GM20431 (cell line): ENCODE data around the gene TSHZ2.
"Not testable (repeated sequence)": the region's sequence is repeated elsewhere in the genome, so short reads cannot be mapped to it uniquely, and the experiment has no call there.

Experiments used
- in situ Hi-C: fragments of 300-500 bp; cut with MseI, MboI; formaldehyde crosslinking; loops from one replicate; pipeline ENCODE4 v1.15.0; 2020; ENCODE audit warnings: low sequenced_read_pairs; ENCODE audit not compliant: unreplicated experiment

The TSHZ2 gene

DNA sequence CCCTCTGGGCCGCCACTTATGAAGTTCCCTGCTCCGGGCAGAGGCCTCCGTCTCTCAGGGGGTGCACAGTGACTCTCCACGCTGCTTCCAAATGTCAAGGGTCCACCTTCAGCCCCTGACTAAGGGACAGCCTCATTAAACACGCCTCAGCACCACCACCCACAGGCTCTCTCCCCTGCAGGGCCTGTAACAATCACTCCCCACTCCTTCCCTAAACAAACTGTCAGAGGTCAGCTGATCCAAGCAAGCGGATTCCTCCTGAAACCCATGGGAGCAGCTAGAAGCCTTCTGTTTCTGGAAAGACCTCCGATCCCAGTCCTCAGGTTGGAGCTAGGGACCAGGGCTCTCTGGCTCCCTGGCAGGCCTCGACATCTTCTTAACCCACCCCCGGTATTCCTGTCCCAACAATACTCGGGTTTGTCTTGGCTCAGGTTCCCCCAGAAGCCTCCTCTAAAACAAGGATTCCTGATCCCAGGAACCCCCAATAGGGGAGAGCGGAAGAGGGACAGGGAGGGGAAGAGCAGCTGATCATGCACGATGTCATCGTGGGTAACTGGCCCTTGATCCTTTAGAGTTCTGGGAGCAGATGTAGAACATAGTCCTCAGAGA, 440.5 kb downstream of the TSHZ2 start:
- in situ Hi-C loops = loop anchor here (25.0 kb wide), 1 partner anchor 550 kb away; no protein-coding TSS in a partner anchor

DNA sequence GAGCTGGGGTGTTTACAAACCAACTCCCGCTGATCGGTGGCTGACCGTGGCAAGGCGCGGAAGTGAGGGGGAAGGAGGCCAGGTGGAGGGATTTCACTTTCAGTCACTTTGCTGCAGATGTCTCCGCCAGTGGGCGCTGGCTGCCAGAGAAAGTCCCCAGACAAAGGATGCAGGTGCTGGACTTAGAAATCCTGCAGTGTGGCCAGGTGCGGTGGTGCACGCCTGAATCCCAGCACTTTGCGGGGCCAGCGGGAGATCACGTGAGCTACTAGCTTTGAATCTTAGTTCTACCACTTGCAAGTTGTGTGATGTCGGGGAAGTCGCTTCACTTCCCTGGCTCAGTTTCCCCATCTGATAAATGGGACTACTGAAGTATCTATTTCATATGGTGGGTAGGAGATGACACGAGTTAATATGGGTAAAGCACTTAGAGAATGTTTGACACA, 441.1 kb downstream of the TSHZ2 start:
- in situ Hi-C loops = loop anchor here (25.0 kb wide), 1 partner anchor 549 kb away; no protein-coding TSS in a partner anchor

GRCh38 chr20:53413845-53414244, 441.7 kb downstream of the TSHZ2 start:
- in situ Hi-C loops = loop anchor here (25.0 kb wide), 1 partner anchor 548 kb away; no protein-coding TSS in a partner anchor

DNA sequence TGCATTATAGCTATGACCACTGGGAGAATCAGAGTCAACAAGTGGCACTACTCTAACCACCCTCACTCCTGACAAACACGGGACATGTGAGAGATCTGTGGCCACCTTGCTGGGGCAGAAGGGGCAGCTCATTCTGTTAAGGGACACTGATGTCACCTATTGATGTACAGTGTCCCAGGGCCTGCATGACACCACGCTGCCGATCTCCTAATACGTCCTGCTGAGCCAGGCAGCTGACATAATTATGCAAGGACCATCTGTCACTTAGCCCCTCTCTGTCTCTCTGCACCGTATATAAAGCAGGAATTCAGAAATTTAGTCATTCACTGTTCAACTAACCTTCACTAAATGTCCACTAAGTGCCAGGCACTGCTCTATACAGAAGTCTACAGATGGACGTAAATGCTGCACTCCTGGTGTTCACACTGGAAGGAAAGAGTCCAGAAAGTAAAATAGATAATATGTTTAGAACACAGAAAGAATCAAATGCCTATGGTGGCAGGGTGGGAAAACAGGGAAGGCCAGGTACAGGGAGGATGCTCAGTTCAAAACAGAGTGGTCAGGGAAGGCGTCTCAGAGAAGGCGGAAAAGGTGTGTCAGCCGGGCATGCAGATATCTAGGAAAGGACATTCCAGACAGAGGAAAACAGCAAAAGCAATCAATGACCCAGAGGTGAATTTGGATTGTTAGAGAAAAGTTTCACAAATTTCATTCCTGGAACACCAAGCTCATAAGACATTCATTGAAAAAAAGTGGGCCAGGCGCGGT, 447.7 kb downstream of the TSHZ2 start:
- in situ Hi-C loops = loop anchor here (25.0 kb wide), 1 partner anchor 542 kb away; no protein-coding TSS in a partner anchor

- in situ Hi-C loops = loop anchor here (25.0 kb wide), 1 partner anchor 541 kb away; no protein-coding TSS in a partner anchor
These were observed 449.2 kb downstream of the TSHZ2 start for GRCh38 chr20:53421343-53421742.

DNA sequence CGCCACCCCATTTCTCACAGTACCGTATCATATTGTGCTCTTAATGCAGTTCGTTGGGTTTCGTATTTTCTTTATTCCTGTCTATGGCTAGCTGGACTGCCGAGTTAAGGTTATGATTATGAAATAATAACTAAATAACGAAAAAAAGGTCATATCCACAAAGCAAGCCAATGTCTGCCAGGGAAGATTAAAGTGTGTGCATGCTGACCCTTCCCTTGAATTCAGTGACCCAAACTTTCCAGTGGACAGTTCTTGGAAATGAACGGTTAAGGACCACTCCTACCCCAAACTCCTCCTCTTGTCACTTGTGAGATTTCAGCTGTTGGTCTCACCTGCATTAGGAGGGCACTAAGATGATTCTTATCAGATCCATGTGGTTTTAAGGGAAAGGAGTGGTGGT, 449.9 kb downstream of the TSHZ2 start:
- in situ Hi-C loops = loop anchor here (25.0 kb wide), 1 partner anchor 540 kb away; no protein-coding TSS in a partner anchor

DNA sequence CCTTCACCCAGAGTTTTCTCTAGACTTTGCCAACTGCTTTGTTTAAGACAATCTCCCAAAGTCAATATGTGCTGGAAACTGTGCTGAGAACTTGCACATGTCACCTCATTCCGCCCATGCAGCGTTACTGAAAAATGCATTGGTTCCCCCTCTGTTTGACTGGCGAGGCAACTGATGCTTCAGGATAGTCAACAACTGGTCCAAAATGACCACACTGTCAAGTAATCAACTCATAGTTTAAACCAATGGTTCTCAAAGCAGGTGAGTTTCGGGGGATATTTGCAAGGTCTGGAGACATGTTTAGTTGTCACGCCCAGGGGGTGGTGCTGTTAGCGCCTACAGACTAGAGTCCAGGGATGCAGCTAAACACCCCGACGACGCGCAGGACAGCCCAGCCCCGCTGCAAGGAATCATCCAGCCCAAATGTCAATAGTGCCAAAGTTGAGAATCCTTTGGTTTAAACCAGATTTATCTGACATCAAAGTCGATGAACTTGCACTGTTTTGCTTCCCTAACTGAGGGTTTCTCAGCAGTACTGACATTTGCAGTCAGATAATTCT, 451.5 kb downstream of the TSHZ2 start:
- in situ Hi-C loops = loop anchor here (25.0 kb wide), 1 partner anchor 539 kb away; no protein-coding TSS in a partner anchor

DNA sequence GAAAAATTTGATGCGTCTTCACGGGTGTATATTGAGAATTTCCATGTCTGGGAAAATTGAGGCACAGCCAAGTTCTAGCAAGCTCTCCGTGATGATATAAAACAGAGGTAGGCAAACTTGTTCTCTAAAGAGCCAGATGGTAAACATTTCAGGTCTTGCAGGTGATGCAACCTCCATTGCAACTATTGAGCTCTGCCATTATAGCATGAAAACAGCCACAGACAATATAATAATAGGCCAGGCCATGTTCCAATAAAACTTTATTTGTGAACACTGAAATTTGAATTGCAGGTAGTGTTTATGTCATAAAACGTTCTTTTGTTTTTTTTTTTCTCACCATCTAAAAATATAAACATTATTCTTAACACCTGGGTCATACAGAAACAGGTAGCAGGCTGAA, 453.3 kb downstream of the TSHZ2 start:
- in situ Hi-C loops = no loop called here

DNA sequence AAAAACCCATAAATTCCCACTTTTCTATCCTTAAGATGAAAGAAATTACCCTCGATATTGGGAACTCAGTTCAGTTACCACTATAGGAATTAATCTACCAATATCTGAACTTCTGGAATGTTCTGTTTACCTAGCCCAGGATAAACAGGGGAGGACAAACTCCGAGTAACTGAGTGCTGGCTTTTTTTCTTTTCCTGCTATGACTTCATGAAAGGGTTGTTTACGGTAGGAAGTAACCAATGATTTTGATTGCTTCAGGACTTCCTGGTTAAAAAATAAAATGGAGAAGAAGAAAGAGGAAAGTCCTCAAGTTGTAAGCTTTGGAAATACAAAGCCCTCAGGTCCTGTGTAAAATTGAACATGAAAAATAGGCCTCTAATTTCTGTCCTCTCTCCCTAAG, 453.8 kb downstream of the TSHZ2 start:
- in situ Hi-C loops = no loop called here

DNA sequence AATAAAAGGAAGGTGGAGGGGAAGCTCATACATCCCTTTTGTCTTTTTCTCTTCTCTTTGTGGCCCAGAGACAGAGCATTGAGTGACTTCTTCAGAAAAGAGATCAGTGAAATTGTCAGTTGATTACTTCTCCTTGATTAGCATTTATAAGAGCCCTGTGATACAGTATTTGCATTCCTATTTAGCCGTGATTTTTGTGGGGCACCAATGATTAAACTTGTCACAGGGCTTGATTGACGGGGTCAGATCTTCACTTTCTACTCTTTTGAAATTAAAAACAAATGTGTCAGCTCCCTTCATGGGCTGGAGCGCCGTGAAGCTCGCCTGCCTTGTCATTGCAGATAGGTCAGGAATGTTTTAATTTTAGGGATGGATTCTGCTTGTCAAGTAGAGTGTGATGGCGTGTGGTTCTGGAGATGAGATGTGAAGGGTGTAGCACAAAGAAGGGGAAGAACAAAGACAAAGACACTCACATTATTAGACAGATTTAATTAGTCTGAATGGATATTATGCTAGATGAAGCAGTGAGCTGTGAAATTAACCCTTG, 454.7 kb downstream of the TSHZ2 start:
- in situ Hi-C loops = no loop called here

GRCh38 chr20:53427951-53428350, 455.8 kb downstream of the TSHZ2 start:
- in situ Hi-C loops = no loop called here

GRCh38 chr20:53428588-53428987, 456.4 kb downstream of the TSHZ2 start:
- in situ Hi-C loops = no loop called here

DNA sequence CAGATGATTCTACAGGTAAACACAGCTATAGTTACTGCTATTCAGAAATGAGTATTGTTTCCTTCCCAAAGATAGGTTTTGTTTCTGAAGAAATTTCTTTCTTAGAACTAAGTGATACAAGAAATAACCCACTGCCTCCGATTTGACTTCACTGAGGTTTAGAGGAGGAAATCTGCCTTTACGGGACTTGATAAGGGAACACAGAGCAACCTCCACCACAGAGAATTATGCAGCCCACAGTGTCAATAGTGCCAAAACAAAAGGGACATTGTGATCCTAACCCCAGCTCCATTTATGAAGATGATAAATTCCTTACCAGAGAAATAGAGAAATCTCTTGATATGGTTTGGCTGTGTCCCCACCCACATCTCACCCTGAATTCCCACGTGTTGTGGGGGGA, 456.8 kb downstream of the TSHZ2 start:
- in situ Hi-C loops = no loop called here

DNA sequence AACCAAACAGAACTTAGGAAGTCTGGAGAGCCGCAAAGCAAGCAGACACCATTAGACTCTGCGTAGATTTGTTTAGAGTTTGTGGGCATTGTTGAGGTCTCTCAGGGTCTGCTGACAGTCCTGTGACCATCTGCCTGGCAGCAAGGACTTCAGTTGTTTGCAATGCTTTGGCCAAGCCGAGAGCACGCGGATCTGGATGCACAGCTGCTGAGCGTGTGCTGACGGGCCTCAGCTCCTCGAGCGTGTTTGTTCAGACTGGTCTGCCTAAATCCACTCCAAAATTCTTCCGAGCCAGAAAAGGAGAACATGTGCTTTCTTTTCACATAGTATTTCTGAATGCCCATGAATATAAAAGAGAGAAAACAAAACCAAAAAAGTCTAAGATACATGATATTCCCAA, 462.5 kb downstream of the TSHZ2 start:
- in situ Hi-C loops = no loop called here

GRCh38 chr20:53436927-53437326, 464.8 kb downstream of the TSHZ2 start:
- in situ Hi-C loops = not testable (repeated sequence)

DNA sequence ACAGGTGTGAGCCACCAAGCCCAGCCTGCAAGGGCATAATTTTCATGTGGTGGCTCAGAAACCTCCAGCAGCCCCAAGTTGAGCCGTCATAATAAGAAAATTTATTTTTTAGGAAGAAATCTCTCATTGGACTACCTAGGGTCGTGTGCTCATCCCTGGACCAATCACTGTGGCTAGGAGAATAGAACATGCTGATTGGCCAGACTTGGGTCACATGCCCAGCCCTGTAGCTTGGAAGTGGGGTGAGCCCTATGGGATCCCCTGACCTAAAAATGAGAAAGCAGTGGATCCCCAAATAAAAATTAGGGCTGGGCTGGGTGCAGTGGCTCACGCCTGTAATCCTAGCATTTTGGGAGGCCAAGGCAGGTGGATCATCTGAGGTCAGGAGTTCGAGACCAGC, 466.2 kb downstream of the TSHZ2 start:
- in situ Hi-C loops = no loop called here

- in situ Hi-C loops = no loop called here
These were observed 466.9 kb downstream of the TSHZ2 start for GRCh38 chr20:53439046-53439445.

GRCh38 chr20:53439616-53440015, 467.5 kb downstream of the TSHZ2 start:
- in situ Hi-C loops = no loop called here

GRCh38 chr20:53444401-53445149, 472.4 kb downstream of the TSHZ2 start:
- in situ Hi-C loops = no loop called here

DNA sequence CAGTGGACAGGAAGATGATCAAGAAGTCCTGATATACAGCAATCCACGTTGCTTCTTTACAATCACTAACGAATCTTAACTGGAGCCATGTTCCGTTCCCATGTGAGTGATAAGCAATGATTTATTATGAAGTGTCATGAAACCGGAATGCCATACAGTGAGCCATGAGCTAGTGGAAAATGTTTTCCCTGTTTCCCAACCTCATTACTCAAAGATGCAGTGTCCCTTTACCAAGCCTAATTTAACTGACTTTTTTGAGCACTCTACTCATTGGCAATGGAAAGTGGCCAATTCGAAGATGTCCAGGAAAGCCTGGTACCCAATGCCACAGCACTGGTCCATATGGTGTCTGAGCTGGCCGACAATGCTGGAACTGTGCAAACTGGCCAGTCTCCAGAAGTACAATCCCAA, 473.2 kb downstream of the TSHZ2 start:
- in situ Hi-C loops = no loop called here
